ENCODE results near the gene GMDS.

The GMDS gene

DNA sequence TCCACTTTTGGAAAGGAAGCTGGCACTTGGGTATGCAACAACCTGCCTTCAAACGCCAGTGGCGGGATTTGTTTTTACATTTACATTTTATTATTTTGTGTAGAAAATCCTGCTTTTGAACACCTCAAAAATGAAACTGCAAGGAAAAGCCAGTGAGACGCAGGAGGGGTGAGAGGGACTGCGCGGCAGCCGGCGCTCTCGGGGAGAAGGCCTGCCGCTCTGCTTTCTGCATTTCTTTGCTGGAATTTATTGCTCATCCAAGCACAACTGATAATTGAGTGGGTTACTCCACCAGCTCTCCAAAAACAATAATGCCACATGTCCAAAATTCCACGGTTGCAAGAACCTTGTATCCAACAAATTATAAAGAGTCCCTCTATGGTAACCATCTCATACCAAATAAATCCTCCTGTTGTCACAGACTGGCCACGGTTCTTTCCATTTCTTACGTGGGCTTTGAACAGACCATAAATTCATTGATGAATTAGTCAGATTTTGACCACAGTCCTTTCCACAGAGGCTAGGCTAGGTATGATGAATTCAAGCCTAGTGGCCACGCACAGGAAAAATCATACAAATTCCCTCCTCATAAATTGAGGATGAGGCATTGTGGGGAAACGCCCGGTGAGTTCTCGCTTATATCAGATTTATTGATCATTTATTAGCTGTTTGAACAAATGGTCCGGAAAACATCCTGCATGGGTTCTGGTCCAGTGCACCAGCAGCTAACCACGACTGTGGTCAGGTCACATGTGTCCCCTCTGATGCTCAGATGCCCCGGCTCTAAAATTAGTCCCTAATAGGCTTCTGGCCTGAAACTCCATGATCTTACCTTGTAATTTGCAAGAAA is 667.3 kb downstream of the GMDS start:
- no peaks in the 10 kb centered on the region for H3K27me3 ChIP-seq (ENCODE audit: low read depth)
- no peaks in the 10 kb centered on the region for H3K4me1 ChIP-seq
- H3K36me3 ChIP-seq (replicated peaks) = no peaks in the 10 kb centered on the region
- DNase-seq (ENCODE audit: low spot score in 2 of 2) = no peak
- H3K4me3 ChIP-seq = no peak overlapping the region
- no peaks in the 10 kb centered on the region for H3K9me3 ChIP-seq
- in situ Hi-C loops (cut with MboI; ENCODE audit: low sequenced_read_pairs) = loop anchor here (25.0 kb wide), 2 partner anchors 884 to 1159 kb away; no protein-coding TSS in a partner anchor

DNA sequence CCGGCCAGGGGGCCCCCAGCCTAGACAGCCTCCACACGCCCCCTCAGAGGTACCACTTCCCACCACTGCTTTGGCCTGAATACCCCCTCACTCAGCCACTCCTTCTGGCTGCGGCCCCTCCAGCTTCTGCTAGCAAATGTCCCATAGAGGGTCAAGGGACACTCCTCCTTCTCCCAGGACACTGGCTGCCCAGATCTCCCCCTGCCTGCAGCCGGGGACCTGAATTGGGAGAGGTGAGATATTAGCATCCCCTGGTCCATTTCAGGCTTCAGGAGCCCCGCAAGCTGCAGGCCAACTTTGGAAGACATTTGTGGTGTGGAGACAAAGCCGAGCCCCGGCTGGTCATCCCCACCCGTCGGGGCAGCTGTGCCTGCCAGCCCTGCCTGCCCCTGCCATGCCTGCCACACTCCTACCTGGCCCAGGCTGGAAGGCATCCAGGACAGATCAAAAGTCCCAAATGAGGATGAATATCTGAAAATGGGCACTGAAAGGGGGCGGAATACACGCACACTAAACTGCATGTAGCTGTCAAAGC is 668.2 kb downstream of the GMDS start:
- in situ Hi-C loops (cut with MboI; ENCODE audit: low sequenced_read_pairs) = loop anchor here (25.0 kb wide), 2 partner anchors 885 to 1160 kb away; no protein-coding TSS in a partner anchor
- Histone ChIP-seq H3K36me3 (replicated peaks) (no peaks in the 10 kb centered on the region), H3K9me3 (no peaks in the 10 kb centered on the region), H3K4me3 (no peak overlapping the region), H3K27me3 (ENCODE audit: low read depth) (no peaks in the 10 kb centered on the region), H3K4me1 (no peaks in the 10 kb centered on the region)
- DNase-seq (ENCODE audit: low spot score in 2 of 2) = no peak

DNA sequence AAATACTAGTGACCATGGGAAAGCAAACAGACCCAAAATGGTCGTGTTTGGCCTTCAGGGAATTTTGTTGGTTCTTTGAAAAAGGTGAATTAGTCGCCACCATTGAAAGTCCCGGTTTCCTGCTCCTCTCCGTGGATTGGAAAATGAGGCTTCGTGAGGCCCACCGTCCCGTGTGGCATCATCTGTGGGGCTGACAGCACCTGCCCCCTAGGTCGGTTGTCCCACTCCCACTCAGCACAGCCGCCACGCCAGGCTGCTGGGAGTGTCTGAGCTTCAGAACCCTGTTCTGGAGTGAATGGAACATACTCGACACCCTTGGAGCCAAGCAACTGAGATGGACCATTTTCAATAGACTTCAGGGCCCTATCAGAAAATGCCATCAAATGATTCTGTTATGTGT is 668.7 kb downstream of the GMDS start:
- Histone ChIP-seq H3K27me3 (ENCODE audit: low read depth) (no peaks in the 10 kb centered on the region), H3K4me1 (no peaks in the 10 kb centered on the region)
- in situ Hi-C loops (cut with MboI; ENCODE audit: low sequenced_read_pairs) = loop anchor here (25.0 kb wide), 2 partner anchors 886 to 1161 kb away; no protein-coding TSS in a partner anchor

DNA sequence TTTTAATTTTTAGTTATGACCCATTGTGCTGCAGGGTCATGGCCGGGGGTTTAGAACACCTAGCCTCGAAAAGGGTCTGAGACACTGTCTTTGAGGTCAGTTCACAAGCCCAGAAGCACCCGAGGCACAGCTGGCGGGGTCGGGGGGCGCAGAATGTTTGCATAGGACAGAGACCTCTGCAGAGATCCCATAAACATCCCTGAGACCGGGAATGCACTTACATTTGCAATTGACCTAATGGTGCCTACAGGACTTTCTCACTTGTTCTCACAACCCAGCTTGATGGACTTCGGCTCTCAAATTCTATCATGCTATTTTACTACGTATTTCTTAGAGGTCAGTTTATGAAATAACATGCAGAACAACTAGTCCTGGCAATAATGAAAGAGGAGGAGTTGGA is 669.2 kb downstream of the GMDS start:
- in situ Hi-C loops (cut with MboI; ENCODE audit: low sequenced_read_pairs) = loop anchor here (25.0 kb wide), 2 partner anchors 886 to 1161 kb away; no protein-coding TSS in a partner anchor
- Histone ChIP-seq H3K4me3 (no peak overlapping the region), H3K27me3 (ENCODE audit: low read depth) (no peaks in the 10 kb centered on the region)

More for the DNA sequence above, 668.7 kb downstream of the GMDS start:
- Histone ChIP-seq H3K4me3 (no peak overlapping the region), H3K36me3 (replicated peaks) (no peaks in the 10 kb centered on the region), H3K9me3 (no peaks in the 10 kb centered on the region)
- no peak for DNase-seq (ENCODE audit: low spot score in 2 of 2)

DNA sequence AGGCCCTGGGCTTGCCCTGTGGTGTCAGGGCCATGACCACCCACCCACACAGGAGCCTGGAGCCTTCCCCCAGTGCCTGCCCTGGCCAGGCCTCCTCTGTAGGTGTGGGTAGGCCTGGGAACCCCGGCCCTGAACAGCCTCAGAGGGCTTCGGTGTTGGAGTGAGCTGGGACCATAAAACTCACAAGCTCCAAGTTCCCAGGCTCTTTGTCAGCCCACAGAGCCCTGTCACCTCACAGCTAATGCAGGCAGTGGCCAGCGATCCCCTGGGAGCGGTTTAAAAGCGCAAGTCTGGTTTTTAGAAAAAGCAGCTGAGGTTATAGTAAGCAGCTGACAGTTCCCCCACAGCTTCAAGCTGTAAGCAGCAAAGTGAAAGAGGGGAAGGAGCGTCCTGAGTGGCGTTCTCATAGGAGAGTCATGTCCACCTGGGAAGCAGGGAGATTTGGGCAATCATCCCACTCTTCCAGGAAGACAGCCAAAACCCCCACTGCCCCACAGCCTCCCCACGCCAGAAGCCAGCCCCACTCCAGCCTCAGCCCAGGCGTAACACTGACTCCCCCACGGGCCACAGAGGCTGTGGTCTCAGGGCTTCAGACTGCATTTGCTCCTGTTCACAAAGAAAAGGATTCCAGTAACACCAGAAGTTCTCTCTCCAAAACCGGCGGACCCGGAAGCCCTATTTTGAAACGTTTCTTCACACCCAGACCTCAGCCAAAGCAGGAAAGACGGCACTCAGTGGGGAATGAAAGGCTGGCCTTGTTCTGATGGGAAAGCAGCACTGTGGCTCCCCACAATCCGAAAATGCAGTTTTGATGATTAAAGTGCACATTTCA is 670.0 kb downstream of the GMDS start:
- no peaks in the 10 kb centered on the region for H3K36me3 ChIP-seq (replicated peaks)
- no peaks in the 10 kb centered on the region for H3K9me3 ChIP-seq
- no peak overlapping the region for H3K4me3 ChIP-seq
- no peaks in the 10 kb centered on the region for H3K4me1 ChIP-seq
- no peaks in the 10 kb centered on the region for H3K27me3 ChIP-seq (ENCODE audit: low read depth)
- no peak for DNase-seq (ENCODE audit: low spot score in 2 of 2)
- in situ Hi-C loops (cut with MboI; ENCODE audit: low sequenced_read_pairs) = loop anchor here (25.0 kb wide), 2 partner anchors 887 to 1162 kb away; no protein-coding TSS in a partner anchor

More for the DNA sequence above, 669.2 kb downstream of the GMDS start:
- no peaks in the 10 kb centered on the region for H3K9me3 ChIP-seq
- H3K4me1 ChIP-seq = no peaks in the 10 kb centered on the region
- no peak for DNase-seq (ENCODE audit: low spot score in 2 of 2)
- H3K36me3 ChIP-seq (replicated peaks) = no peaks in the 10 kb centered on the region

DNA sequence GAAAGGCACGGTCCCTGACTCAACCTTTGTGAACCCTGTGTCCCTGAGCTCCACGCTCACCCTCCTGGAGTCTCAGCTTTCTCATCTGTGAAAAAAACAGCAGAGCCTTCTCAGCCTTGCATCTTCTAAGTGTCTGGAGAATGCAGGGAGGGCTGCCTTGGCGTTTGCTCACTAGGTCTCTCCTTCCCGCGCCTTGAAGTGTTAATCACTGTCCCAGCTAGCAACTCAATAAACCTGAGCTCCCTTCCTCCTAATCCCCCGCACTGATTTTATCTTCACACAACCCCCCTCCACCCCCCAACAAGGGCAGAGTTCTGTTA is 670.6 kb downstream of the GMDS start:
- in situ Hi-C loops (cut with MboI; ENCODE audit: low sequenced_read_pairs) = loop anchor here (25.0 kb wide), 2 partner anchors 887 to 1162 kb away; no protein-coding TSS in a partner anchor
- H3K27me3 ChIP-seq (ENCODE audit: low read depth) = no peaks in the 10 kb centered on the region
- DNase-seq (ENCODE audit: low spot score in 2 of 2) = no peak
- H3K4me3 ChIP-seq = no peak overlapping the region
- no peaks in the 10 kb centered on the region for H3K4me1 ChIP-seq
- H3K36me3 ChIP-seq (replicated peaks) = no peaks in the 10 kb centered on the region
- no peaks in the 10 kb centered on the region for H3K9me3 ChIP-seq

DNA sequence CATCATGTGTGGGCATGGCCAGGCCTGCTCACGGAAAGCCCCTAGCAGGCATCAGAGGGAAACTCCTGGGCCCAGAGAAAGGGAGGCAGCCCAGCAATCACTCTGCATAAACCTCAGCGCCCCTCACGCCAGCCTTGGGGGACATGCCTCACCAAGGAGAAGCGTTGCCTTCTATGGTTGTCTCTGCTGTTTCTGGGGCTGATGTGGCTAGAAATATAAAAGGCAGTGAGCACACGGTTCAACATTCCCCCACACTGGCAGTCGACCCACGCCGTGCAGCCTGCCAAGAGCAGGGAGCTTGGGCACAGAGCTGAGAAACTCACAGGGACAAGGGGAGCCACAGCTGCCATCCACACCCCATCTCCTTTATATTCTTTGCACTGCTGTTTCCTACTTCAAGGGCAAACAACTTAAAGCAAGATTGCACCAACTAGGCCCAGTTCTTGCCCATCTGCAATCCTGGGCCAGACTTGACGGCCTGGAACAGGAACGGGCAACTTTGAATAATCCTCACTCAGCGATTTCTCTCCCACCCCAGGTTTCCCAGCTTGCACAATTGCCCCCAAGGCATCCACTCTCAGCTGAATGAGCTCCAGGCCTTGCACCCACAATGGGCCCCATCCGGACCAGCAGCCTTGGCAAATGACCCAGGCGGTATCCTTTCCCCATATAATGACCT is 671.2 kb downstream of the GMDS start:
- Histone ChIP-seq H3K27me3 (ENCODE audit: low read depth) (no peaks in the 10 kb centered on the region), H3K4me3 (no peak overlapping the region), H3K4me1 (no peaks in the 10 kb centered on the region), H3K9me3 (no peaks in the 10 kb centered on the region), H3K36me3 (replicated peaks) (no peaks in the 10 kb centered on the region)
- in situ Hi-C loops (cut with MboI; ENCODE audit: low sequenced_read_pairs) = no loop called here
- DNase-seq (ENCODE audit: low spot score in 2 of 2) = no peak
